HG03159 (cell line): ENCODE results near the gene L3MBTL4.

ENCODE experiments used
- ATAC-seq: cut with Tn5 transposase; IDR thresholded peaks from one replicate; pipeline ENCODE4 v1.9.1; 2021; ENCODE audit warnings: mild to moderate bottlenecking, moderate library complexity; ENCODE audit not compliant: unreplicated experiment

L3MBTL4 gene

GRCh38 chr18:5973099-5973498 is 441.6 kb downstream of the L3MBTL4 start:
- ATAC-seq = no peak

- ATAC-seq = peak; percentile 51
Measured at GRCh38 chr18:5972298-5972697, 442.4 kb downstream of the L3MBTL4 start.

DNA sequence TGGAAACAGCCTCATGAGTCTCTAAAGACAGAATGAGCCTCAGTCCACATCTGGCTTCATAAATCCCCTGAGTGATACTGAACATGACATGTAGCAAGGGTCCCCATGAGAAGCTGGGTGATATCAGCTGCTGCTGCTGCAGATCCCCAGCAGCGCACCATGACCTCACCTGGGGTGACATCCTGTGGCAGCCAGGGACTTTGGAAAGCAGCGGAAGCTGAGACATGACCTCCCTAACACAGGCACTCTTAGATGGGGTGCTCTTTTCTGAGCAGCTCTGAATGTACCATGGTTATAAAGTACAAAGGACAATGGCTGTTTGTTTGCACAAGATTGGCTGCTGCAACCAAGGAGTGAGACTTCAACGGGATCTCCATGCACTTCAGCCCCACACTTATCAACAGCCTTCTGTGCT is 444.7 kb downstream of the L3MBTL4 start:
- no peak for ATAC-seq

GRCh38 chr18:5969355-5969988 is 445.2 kb downstream of the L3MBTL4 start:
- no peak for ATAC-seq

DNA sequence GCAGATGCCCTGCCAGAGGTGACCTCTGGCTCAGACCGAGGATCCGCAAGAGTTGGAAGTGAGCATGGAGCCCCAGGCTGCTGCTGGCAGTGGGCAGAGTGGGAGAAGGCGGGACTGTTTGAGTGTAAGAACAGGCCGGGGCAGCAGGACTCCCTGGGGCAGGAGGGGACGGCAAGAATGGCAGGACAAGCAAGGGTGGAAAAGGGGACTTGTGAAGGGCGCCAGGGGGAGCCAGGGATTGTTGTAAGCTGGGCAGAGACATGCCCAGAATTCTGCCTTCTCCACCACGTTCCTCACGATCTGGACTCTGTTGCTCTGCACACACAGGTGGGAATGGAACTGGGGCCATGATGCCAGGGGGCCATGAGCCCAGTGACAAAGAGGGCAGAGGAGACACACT is 447.0 kb downstream of the L3MBTL4 start:
- no peak for ATAC-seq

DNA sequence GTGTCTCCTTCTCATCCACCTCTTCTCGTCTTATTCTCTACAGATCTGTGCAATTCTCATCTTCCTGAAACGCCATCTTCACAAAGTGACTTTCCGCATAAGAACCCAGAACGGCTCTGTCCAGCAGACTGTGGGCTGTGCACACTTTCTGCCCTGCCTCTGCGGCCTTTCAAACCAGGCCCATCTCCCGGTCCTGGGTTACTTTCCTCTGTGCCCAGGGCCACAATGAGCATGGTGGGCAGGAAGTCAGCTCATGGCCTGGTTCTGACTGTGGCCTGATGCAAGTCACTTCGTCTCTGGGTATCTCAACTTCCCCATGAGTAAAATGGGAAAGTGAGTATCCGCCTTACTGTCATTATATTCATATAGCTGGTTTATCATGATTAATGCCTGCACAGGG is 447.7 kb downstream of the L3MBTL4 start:
- ATAC-seq = no peak

GRCh38 chr18:5966514-5966913 is 448.2 kb downstream of the L3MBTL4 start:
- no peak for ATAC-seq

GRCh38 chr18:5964996-5965395 is 449.7 kb downstream of the L3MBTL4 start:
- ATAC-seq = no peak

GRCh38 chr18:5964596-5964995 is 450.1 kb downstream of the L3MBTL4 start:
- no peak for ATAC-seq

DNA sequence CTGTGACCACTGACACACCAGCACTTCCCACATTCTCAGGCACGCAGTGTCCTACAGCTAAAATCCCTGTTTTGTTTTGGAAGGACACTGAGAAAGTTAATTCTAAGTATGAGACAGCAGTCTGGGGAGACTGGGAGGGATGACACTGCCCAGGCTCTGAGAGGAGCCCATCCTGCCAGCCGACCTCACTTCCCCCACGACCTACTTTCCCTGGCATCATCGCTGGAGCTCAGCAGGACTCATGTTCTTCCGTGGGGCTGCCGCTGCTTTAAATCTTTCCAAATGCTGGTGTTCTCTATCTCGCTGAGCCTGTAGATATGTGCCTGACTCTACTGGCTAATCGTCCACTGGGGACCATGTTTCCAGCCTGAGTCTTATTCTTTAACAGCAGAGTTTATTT is 450.6 kb downstream of the L3MBTL4 start:
- ATAC-seq = no peak

DNA sequence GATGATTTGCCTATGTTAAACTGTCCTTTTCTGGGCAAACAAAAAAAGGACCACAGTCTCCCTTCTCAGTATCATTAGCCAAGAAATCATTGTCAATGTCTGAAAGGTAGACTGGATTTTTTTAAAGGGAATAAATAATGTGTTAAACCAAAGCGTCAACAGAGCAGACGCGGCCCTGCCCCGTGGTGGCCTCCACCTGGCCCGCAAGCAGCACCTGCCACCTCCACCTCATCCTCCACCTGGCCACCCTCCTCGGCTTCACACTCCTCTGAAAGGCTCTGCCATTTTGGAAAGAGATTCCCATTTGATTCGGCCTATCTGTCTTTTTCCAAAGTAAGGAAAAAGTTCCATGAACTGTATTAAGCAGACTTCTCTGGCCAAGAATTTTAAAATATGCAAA is 451.4 kb downstream of the L3MBTL4 start:
- ATAC-seq = no peak

GRCh38 chr18:5962362-5962761 is 452.3 kb downstream of the L3MBTL4 start:
- ATAC-seq = no peak

DNA sequence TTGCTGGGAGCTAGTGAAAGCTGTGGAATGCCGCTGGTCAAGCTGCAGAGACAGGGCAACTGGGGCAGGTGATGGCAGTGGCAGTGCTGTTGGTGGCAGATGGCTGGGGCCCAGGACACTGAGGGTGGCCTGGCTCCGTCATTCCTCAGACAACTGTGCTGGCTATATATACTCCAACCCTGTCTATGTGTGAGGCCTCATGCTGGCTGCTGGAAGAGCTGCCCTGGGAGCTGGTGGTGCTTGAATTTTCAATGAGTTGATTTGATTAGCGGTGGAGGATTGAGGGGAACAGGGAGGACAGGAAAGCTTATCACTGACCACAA is 452.9 kb downstream of the L3MBTL4 start:
- ATAC-seq = no peak

DNA sequence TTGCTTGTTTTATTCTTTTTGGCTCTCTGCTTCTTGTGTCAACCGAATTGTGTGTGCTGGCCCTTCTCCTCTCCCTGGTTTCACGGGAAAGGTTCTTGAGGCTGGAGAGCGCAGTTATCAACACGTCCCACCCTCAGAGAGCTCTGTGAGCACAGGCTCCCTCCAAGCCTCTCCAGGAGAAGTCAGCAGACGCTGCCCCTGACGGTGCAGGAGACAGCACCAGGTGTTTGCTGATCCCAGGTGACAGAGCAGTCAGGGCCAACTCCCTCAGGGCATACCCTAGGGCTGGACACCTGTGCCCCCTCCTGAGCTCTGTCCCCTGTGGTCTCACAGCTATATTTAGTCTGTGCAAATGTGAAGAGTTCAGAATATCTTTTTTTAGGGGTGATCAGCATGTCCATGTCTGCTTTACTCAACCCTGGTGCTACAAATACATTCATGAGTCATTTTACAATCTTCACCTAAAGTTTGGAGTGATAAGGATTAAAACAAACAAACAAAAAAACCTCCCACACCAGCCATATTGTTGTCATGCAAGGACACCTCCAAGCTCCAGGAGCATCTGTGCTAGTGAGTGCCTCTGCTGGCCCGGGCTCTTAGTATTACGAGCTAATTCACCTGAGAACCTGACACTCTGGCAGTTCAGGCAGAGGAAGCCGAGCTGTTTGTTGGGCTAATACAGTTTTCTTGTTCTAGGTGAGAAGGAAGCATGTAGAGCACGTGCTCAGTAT is 453.4 kb downstream of the L3MBTL4 start:
- no peak for ATAC-seq

DNA sequence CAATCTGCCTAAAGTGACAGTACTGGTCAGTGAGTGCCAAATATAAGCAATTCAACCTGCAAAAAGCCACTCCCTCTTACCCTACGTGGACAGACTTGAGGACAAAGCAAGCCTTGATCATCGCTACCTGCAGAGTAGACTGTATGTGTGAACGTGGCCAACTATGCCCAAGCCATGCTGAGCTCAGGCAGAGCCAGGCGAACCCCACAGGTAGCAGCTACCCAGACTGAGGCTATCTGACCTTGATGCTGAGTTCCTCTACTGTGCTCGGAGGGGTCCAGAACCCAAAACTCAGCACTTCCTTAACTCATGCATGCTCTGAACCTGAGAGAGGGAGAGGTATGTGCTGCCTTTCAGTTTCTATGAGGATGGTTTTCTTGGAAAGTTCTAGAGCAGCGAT is 455.9 kb downstream of the L3MBTL4 start:
- ATAC-seq = no peak

GRCh38 chr18:5955861-5956260 is 458.9 kb downstream of the L3MBTL4 start:
- no peak for ATAC-seq

GRCh38 chr18:5951515-5952091 is 463.1 kb downstream of the L3MBTL4 start:
- no peak for ATAC-seq

DNA sequence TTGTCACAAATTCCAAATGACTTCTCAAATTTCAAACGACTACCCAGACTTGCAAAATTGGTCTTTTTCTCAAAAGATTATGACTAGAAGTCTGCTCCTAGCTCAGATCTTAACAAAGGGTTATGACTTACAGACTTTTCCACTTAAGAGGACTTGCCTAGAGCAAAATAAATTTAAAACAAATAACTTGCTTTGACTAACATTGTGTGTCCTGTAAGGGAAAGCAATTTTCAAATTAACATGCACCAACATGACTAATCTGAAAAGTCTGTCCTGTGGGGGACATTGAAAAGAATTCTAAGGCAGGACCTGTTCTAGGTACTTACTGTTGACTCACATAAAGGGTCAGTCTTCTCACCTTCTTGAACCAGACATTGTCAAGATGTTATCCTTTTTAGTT is 465.9 kb downstream of the L3MBTL4 start:
- no peak for ATAC-seq

- ATAC-seq = no peak
Measured at GRCh38 chr18:5948237-5948636, 466.5 kb downstream of the L3MBTL4 start.

- ATAC-seq = no peak
Measured at GRCh38 chr18:5944448-5944847, 470.3 kb downstream of the L3MBTL4 start.

DNA sequence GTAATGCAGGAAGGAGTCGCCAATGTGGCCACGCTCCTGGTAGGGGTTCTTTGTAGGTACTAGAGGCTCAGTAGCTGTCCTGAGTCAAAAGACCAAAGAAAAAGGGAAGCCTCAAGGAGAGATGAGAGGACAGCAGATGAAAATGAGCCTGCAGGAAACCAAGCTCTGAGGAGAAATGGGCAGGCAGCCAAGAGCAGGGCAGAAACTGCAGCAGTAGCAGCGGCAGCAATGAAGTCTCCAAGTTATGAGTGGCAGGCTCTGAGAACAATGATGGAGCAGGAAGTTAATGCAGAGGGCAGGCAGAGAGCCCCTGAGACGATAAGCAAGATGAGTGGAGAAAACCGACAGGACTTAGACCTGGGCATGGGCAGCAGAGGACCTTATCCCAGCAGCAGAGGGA is 471.2 kb downstream of the L3MBTL4 start:
- ATAC-seq = no peak

DNA sequence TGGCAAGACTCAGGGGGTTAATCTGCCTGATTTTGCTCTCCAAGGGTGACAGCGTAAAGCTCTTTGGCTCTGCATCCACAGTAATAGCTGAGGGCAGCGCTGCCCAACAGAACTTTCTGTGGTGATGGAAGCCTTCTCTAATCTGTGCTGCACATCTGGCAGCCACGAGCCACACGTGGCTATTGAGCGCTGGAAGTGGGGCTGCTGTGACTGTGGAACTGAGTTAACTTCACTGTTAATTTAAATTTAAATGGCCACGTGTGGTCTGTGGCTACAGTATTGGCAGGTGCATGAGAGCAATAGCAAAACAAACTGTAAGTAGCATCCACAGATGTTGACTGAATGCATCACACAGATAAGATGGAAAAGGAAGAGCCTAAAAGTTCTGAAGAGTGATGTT is 472.1 kb downstream of the L3MBTL4 start:
- ATAC-seq = no peak

DNA sequence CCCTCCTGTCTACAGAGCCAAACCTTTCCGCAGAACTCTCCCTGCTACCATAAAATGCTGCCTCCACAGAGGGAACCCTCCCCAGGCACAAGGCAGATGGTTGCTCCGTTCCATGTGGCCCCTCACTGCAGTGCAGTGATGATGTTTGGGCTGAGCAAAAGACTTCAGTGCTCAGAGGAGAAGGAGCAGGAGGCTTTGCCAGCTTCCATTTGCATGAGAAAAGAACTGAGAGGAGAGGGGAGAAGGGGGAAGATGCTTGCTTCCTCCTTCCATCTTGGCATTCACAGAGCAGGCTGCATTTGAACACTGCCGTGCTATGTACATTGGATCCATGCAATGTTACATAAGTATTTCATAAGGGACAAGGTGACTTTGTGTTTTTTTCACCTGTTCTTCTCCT is 472.8 kb downstream of the L3MBTL4 start:
- no peak for ATAC-seq
